Peyer's patch (tissue), 4 donors: ENCODE measurements around the gene TOGARAM2. TPM values are rescaled to one million over a fixed set of nuclear protein-coding genes. Genes with fewer than 3 reads are reported as not detected.
"Not testable (repeated sequence)": the region's sequence is repeated elsewhere in the genome, so short reads cannot be mapped to it uniquely, and the experiment has no call there.

Source experiments
- DNase-seq, 3 donors: peaks; one replicate each; pipeline ENCODE4 v3.0.0-alpha.2; 2017 to 2019
- H3K27ac ChIP-seq, 4 donors: fragments of 200-600 bp; sonication (generic); one replicate each; pipeline ENCODE4 v1.5.1; 2016 to 2019
- H3K27me3 ChIP-seq, 2 donors: fragments of 200-600 bp; sonication (generic); one replicate each; pipeline ENCODE4 v1.5.1; 2019
- H3K36me3 ChIP-seq, 3 donors: fragments of 200-600 bp; sonication (generic); one replicate each; pipeline ENCODE4 v1.5.1; 2016 to 2019
- H3K4me1 ChIP-seq, 4 donors: fragments of 200-600 bp; sonication (generic); one replicate each; pipeline ENCODE4 v1.5.1; 2016 to 2019
- H3K4me3 ChIP-seq, 4 donors: fragments of 200-600 bp; sonication (generic); 1 replicate in 3 of 4; 2 replicates in 1 of 4; pipeline ENCODE4 v1.5.1; 2016 to 2019; ENCODE audit warnings: mild to moderate bottlenecking in 1 of 4
- H3K9me3 ChIP-seq, 4 donors: fragments of 200-600 bp; sonication (generic); one replicate each; pipeline ENCODE4 v1.5.1; 2016 to 2019; ENCODE audit warnings: mild to moderate bottlenecking in 1 of 4
- CTCF ChIP-seq, 6 experiments: fragments of 450-650 bp in 4 of 6; fragments of 200-600 bp in 2 of 6; sonication (generic) in 1 of 6; IDR thresholded peaks; one replicate each; pipeline ENCODE4 v1.5.1; 2017 to 2019; ENCODE audit warnings: antibody characterized with exemption in 6 of 6, mild to moderate bottlenecking in 3 of 6, moderate library complexity in 1 of 6
- POLR2A ChIP-seq, 2 donors: fragments of 450-650 bp; IDR thresholded peaks; one replicate each; pipeline ENCODE4 v1.5.1; 2017; ENCODE audit warnings: antibody characterized with exemption in 2 of 2, mild to moderate bottlenecking in 2 of 2, moderate library complexity in 2 of 2
- total RNA-seq, 4 donors: library from RNA; depleted of rRNA; stranded (reverse); fragments of >200 nt; gene quantifications; one replicate each; pipeline ENCODE4 v1.1.0, GENCODE V29; 2016

The TOGARAM2 gene
- total RNA-seq, 4 donors from 2014 or later: under 0.01 to 1.1 (median 0.22) TPM

DNA sequence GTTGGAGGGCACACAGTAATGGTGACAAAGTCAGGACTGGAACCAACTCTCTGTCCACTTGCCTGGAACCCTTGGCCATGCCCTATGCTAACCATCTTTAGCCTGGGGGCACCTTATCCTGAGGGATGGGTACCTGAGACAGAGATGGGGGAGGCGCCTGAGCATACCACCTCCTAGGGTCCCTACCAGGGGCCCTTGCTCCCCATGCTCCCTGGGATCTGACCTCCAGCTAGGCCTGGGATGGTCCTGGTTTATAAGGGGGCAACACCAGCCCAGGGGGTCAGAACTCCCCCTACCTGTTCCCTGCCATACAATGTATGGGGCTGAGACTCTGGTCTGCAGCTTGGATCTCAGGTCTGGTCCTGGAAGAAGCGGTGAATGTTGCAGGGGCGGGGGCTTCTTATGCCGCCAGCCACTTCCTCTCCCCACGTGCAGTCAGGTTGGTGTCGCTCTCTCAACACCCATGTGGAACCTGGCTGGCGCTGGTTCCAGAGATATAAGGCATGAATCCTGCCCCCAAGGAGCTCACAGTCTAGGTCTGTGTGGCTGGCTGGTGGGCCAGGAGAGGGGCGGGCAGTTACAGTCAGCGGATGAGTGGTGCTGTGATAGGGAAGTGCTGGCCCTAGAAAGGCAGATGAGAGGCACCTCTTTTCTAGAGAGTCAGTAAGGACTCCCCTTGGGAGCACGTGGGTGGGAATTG lies 3.8 kb upstream of the TOGARAM2 start:
- Histone ChIP-seq H3K4me1 (no peaks in the 10 kb centered on the region), H3K27ac (no peak overlapping the region), H3K36me3 (no peaks in the 10 kb centered on the region), H3K27me3 (no peaks in the 10 kb centered on the region), H3K4me3 (no peak overlapping the region), H3K9me3 (no peaks in the 10 kb centered on the region)
- DNase-seq: no peak
- no peak for TF ChIP-seq CTCF (IDR thresholded peaks at IDR 0.05)
- no peak for TF ChIP-seq POLR2A (IDR thresholded peaks at IDR 0.05)

DNA sequence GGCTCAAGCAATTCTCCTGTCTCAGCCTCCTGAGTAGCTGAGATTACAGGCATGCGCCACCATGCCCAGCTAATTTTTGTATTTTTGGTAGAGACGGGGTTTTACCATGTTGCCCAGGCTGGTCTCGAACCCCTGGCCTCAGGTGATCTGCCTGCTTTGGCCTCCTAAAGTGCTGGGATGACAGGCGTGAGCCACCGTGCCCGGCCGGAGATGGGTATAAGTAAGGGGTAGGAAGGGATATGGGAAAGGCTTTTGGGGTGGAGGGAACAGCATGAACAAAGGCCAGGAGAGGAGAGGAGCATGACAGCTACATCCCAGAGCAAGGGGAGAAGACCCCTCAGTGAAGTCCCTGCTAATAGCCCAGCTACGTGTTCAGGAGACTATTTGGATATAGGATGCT lies 3.1 kb upstream of the TOGARAM2 start:
- not testable (repeated sequence) for DNase-seq, H3K9me3 ChIP-seq, H3K27ac ChIP-seq, H3K36me3 ChIP-seq, H3K4me3 ChIP-seq, H3K4me1 ChIP-seq, H3K27me3 ChIP-seq

GRCh38 chr2:28978606-28979005 lies 2.5 kb upstream of the TOGARAM2 start:
- no peaks in the 10 kb centered on the region for H3K9me3 ChIP-seq
- no peak overlapping the region for H3K27ac ChIP-seq
- no peaks in the 10 kb centered on the region for H3K4me1 ChIP-seq
- H3K4me3 ChIP-seq: no peak overlapping the region
- no peaks in the 10 kb centered on the region for H3K27me3 ChIP-seq
- no peak for DNase-seq
- no peak for TF ChIP-seq POLR2A (IDR thresholded peaks at IDR 0.05)
- TF ChIP-seq CTCF (IDR thresholded peaks at IDR 0.05): no peak
- H3K36me3 ChIP-seq: no peaks in the 10 kb centered on the region

DNA sequence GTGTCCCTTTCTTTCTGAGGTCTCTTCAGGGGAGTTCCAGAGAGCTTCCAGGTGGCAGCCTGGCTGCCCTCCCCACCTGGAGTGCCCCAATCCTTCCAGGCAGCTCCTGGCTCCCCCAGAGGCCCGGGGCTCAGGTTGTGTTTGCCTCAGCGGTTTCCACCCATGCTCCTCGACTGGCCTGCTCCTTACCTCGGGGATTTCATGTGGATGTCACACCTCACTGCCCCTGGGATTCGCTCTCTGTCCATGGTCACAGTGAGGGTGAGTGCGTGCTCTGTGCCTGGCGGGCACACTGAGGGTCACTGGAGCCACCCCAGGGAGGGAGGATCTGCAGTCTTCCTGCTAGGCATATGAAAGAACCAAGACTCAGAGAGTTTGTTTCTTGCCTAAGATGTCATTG lies 2.1 kb upstream of the TOGARAM2 start:
- DNase-seq: no peak
- no peak for TF ChIP-seq CTCF (IDR thresholded peaks at IDR 0.05)
- no peak for TF ChIP-seq POLR2A (IDR thresholded peaks at IDR 0.05)

GRCh38 chr2:28979576-28980366 lies 1.3 kb upstream of the TOGARAM2 start:
- no peak for DNase-seq
- Histone ChIP-seq H3K4me1 (no peaks in the 10 kb centered on the region), H3K36me3 (no peaks in the 10 kb centered on the region), H3K27ac (no peak overlapping the region), H3K27me3 (no peaks in the 10 kb centered on the region), H3K4me3 (no peak overlapping the region), H3K9me3 (no peaks in the 10 kb centered on the region)
- no peak for TF ChIP-seq POLR2A (IDR thresholded peaks at IDR 0.05)

More for the DNA sequence above, 2.1 kb upstream of the TOGARAM2 start:
- H3K4me1 ChIP-seq: no peaks in the 10 kb centered on the region
- H3K9me3 ChIP-seq: no peaks in the 10 kb centered on the region
- H3K27ac ChIP-seq: no peak overlapping the region
- H3K27me3 ChIP-seq: no peaks in the 10 kb centered on the region
- no peaks in the 10 kb centered on the region for H3K36me3 ChIP-seq
- no peak overlapping the region for H3K4me3 ChIP-seq

DNA sequence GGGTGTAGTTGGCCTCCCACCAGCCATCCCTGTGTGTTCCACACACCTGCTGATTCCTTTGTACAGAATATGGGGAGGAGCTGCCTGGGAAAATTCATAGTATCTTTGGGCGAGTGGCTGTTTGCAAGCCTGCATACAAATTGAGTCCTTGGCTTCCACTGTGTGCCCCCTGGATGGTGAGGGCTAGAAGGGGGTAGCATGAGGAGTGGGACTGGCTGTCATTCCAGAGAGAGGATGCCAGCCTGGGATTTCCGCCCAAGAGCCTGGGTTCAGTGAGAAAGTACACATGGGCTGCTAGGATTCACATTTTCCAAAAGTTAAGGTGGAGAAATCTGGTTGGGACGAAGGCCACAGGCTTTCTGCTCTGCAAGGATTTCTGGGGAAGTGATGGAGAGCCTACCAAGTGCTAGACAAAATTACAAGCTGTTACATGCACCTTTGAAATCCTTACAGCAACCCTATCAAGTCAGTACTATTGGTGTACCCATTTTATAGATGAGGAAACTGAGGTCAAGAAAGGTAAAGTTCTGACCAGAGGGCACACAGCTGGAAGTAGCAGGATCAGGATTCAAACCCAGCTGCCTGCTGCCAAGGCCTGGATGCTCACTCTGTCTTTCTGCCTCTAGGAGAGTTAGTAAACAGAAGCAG lies 606 bp upstream of the TOGARAM2 start:
- Histone ChIP-seq H3K36me3 (no peaks in the 10 kb centered on the region), H3K4me3 (no peak overlapping the region), H3K9me3 (no peaks in the 10 kb centered on the region), H3K4me1 (no peaks in the 10 kb centered on the region), H3K27me3 (no peaks in the 10 kb centered on the region), H3K27ac (peak overlapping the region in 2 of 4 donors; percentile 35 to 70)
- TF ChIP-seq CTCF (IDR thresholded peaks at IDR 0.05): no peak
- no peak for DNase-seq
